GM23248 (cell line): ENCODE results near the gene CXCL9. TPM values are rescaled to one million over a fixed set of nuclear protein-coding genes. Genes with fewer than 3 reads are reported as not detected.

Source experiments
- DNase-seq: peaks from one replicate; pipeline ENCODE4 v3.0.0-alpha.2; 2015
- H2AFZ ChIP-seq: fragments of 200-600 bp; sonication (generic); 2 replicates; pipeline ENCODE4 v1.6.1; 2016; ENCODE audit warnings: antibody characterized with exemption
- H3F3A ChIP-seq: fragments of 200-600 bp; sonication (generic); 2 replicates; pipeline ENCODE4 v1.6.1; 2016; ENCODE audit warnings: mild to moderate bottlenecking, antibody characterized with exemption, mixed run types; ENCODE audit not compliant: insufficient read depth
- H3K27ac ChIP-seq: fragments of 200-600 bp; sonication (generic); 2 replicates; pipeline ENCODE4 v1.5.1; 2016; ENCODE audit warnings: mild to moderate bottlenecking
- H3K27me3 ChIP-seq: fragments of 200-600 bp; sonication (generic); replicated peaks from 2 replicates; pipeline ENCODE4 v1.6.1; 2016; ENCODE audit warnings: mild to moderate bottlenecking; ENCODE audit not compliant: insufficient read depth
- H3K36me3 ChIP-seq: fragments of 200-600 bp; sonication (generic); 2 replicates; pipeline ENCODE4 v1.6.1; 2016; ENCODE audit warnings: low read depth, mild to moderate bottlenecking
- H3K4me1 ChIP-seq: fragments of 200-600 bp; sonication (generic); 2 replicates; pipeline ENCODE4 v1.6.1; 2016; ENCODE audit warnings: mild to moderate bottlenecking; ENCODE audit not compliant: insufficient read depth
- H3K4me2 ChIP-seq: fragments of 200-600 bp; sonication (generic); one replicate; pipeline ENCODE4 v1.6.1; 2016; ENCODE audit warnings: mild to moderate bottlenecking; ENCODE audit not compliant: unreplicated experiment
- H3K4me3 ChIP-seq: fragments of 200-600 bp; sonication (generic); 2 replicates; pipeline ENCODE4 v1.5.1; 2016; ENCODE audit warnings: mild to moderate bottlenecking
- H3K79me2 ChIP-seq: fragments of 200-600 bp; sonication (generic); 2 replicates; pipeline ENCODE4 v1.6.1; 2016; ENCODE audit warnings: mild to moderate bottlenecking; ENCODE audit not compliant: insufficient read depth
- H3K9ac ChIP-seq: fragments of 200-600 bp; sonication (generic); 2 replicates; pipeline ENCODE4 v1.6.1; 2016; ENCODE audit warnings: mild to moderate bottlenecking
- H3K9me2 ChIP-seq: fragments of 200-600 bp; sonication (generic); 2 replicates; pipeline ENCODE4 v1.6.1; 2016; ENCODE audit warnings: mixed run types, mild to moderate bottlenecking, moderate library complexity; ENCODE audit not compliant: insufficient read depth
- H3K9me3 ChIP-seq: fragments of 200-600 bp; sonication (generic); one replicate; pipeline ENCODE4 v1.6.1; 2017; ENCODE audit warnings: low read depth
- H4K20me1 ChIP-seq: fragments of 200-600 bp; sonication (generic); 2 replicates; pipeline ENCODE4 v1.6.0; 2016; ENCODE audit not compliant: insufficient read depth
- EZH2 ChIP-seq: fragments of 200-600 bp; sonication (generic); IDR thresholded peaks from 2 replicates; pipeline ENCODE4 v1.6.1; 2018; ENCODE audit warnings: antibody characterized with exemption, mild to moderate bottlenecking; ENCODE audit not compliant: insufficient read depth, poor library complexity, severe bottlenecking
- EZH2phosphoT487 ChIP-seq: fragments of 200-600 bp; sonication (generic); IDR thresholded peaks from 2 replicates; pipeline ENCODE4 v1.6.1; 2018; ENCODE audit warnings: antibody characterized with exemption, moderate library complexity, mild to moderate bottlenecking, low read depth; ENCODE audit not compliant: insufficient read depth
- WGBS, 2 experiments: methylation state at CpG; one replicate each; pipeline ENCODE4 v1.1.6; 2015 to 2017; ENCODE audit warnings: low lambda C conversion rate in 2 of 2, low coverage in 1 of 2; ENCODE audit errors: missing lambda C conversion rate in 2 of 2; 5-methylcytosine and 5-hydroxymethylcytosine counted together
- in situ Hi-C: fragments of 300-500 bp; cut with MboI; formaldehyde crosslinking; loops from 2 replicates; pipeline ENCODE4 v1.15.0; 2020
- polyA plus RNA-seq: library from polyadenylated mRNA; unstranded; fragments of >200 nt; fragmentation: Nextera tagmentation; extraction: Ambion mirVana; gene quantifications from 2 replicates; pipeline ENCODE4 v1.2.1, GENCODE V29; 2016
- total RNA-seq: library from RNA; depleted of rRNA; stranded (reverse); fragments of >200 nt; shearing (Covaris generic); gene quantifications from 2 replicates; pipeline ENCODE4 v1.2.3, GENCODE V29; 2014

CXCL9 gene
- total and polyA plus RNA-seq, 2 experiments from 2014 or later: not detected

GRCh38 chr4:76035141-76035540 is 27.8 kb upstream of the CXCL9 start:
- no peaks in the 10 kb centered on the region for H3K4me1 ChIP-seq
- no peak for TF ChIP-seq EZH2phosphoT487
- no peak for TF ChIP-seq EZH2
- 0 out of 2 replicates have a peak, but pooled peaks cover 7% of the 10 kb centered on the region for H3K27me3 ChIP-seq
- no peak overlapping the region for H3K9ac ChIP-seq
- no peaks in the 10 kb centered on the region for H3F3A ChIP-seq
- no peak for DNase-seq
- H3K9me3 ChIP-seq: no peaks in the 10 kb centered on the region
- no peak overlapping the region for H3K27ac ChIP-seq
- H3K79me2 ChIP-seq: no peaks in the 10 kb centered on the region
- WGBS, 2 experiments: 6 to 8% methylated on average over 3 of the region's 3 CpGs
- H2AFZ ChIP-seq: no peak overlapping the region
- no peaks in the 10 kb centered on the region for H4K20me1 ChIP-seq
- no peaks in the 10 kb centered on the region for H3K9me2 ChIP-seq
- no peaks in the 10 kb centered on the region for H3K36me3 ChIP-seq
- H3K4me3 ChIP-seq: no peak overlapping the region
- no peak overlapping the region for H3K4me2 ChIP-seq
- in situ Hi-C loops: no loop called here

- Histone ChIP-seq H3K4me2 (no peak overlapping the region), H3K79me2 (no peaks in the 10 kb centered on the region), H3K4me3 (no peak overlapping the region), H3K9me2 (no peaks in the 10 kb centered on the region), H4K20me1 (no peaks in the 10 kb centered on the region), H3K9me3 (no peaks in the 10 kb centered on the region), H3K27me3 (peaks cover 32% of the 10 kb centered on the region), H3K9ac (no peak overlapping the region), H2AFZ (no peak overlapping the region), H3F3A (no peaks in the 10 kb centered on the region), H3K36me3 (no peaks in the 10 kb centered on the region), H3K4me1 (no peaks in the 10 kb centered on the region), H3K27ac (no peak overlapping the region)
- DNase-seq: no peak
- in situ Hi-C loops: no loop called here
- no peak for TF ChIP-seq EZH2phosphoT487
- TF ChIP-seq EZH2: no peak
- WGBS, 2 experiments: 20 to 24% methylated on average over 2 of the region's 2 CpGs
These were observed 22.0 kb upstream of the CXCL9 start for GRCh38 chr4:76029300-76029699.

GRCh38 chr4:76028350-76028765 is 21.0 kb upstream of the CXCL9 start:
- Histone ChIP-seq H3F3A (no peaks in the 10 kb centered on the region), H3K36me3 (no peaks in the 10 kb centered on the region), H3K9me3 (no peaks in the 10 kb centered on the region), H3K9me2 (no peaks in the 10 kb centered on the region), H2AFZ (no peak overlapping the region), H3K79me2 (no peaks in the 10 kb centered on the region), H3K27ac (no peak overlapping the region), H3K4me3 (no peak overlapping the region), H3K9ac (no peak overlapping the region), H3K4me1 (no peaks in the 10 kb centered on the region), H4K20me1 (no peaks in the 10 kb centered on the region), H3K27me3 (peaks cover 31% of the 10 kb centered on the region), H3K4me2 (no peak overlapping the region)
- no peak for TF ChIP-seq EZH2
- TF ChIP-seq EZH2phosphoT487: no peak
- in situ Hi-C loops: no loop called here
- DNase-seq: no peak
- 68 to 69% methylated on average over 6 of the region's 6 CpGs for WGBS, 2 experiments

DNA sequence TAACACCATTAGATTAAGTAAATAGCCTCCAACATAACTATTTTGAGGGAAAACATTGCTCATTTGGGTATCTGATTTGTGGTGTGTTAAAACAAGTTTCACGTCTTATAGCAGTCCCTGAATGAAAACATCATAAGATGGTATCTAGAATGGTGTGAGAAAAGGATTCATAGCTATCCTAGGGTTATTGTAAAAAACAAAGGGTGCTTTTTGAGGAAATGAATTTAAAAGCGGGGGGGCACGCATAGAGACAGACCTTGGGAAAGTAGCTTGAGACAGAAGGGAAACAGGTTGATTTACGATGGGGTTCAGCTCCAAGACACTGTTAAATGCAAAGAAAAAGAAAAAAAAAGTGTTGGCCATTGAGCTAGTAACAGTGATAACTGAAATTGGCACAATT is 16.8 kb upstream of the CXCL9 start:
- Histone ChIP-seq H3F3A (no peaks in the 10 kb centered on the region), H3K4me1 (no peaks in the 10 kb centered on the region), H3K79me2 (no peaks in the 10 kb centered on the region), H3K9ac (no peak overlapping the region), H3K9me3 (no peaks in the 10 kb centered on the region), H3K27me3 (peaks cover 21% of the 10 kb centered on the region), H3K9me2 (no peaks in the 10 kb centered on the region), H4K20me1 (no peaks in the 10 kb centered on the region), H3K4me2 (no peak overlapping the region), H3K4me3 (no peak overlapping the region), H3K36me3 (no peaks in the 10 kb centered on the region), H2AFZ (no peak overlapping the region), H3K27ac (no peak overlapping the region)
- WGBS, 2 experiments: 88 to 91% methylated on average over 4 of the region's 4 CpGs
- in situ Hi-C loops: no loop called here
- no peak for TF ChIP-seq EZH2
- TF ChIP-seq EZH2phosphoT487: no peak
- DNase-seq: no peak

DNA sequence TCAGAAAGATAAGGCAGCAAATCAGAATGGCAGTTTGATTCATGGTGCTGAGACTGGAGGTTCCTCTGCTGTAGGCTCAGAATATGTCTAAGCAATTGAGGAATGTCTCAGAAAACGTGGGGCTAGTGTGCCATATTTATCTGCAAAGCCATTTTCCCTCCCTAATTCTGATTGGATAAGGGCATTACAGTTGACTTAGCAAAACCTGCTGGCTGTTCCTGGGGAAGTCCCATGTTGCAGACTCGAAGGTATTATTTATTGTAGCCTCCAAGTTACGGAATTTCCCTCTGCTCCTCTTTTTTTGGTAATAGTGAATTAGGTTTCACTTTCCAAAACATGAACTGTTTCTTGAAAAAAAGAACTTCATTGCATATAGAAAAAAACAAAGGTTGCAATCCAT is 16.1 kb upstream of the CXCL9 start, which contains the start of gene CXCL10:
Gene CXCL10, minus strand, starts transcription at position 109 of the 400 bp plus-strand sequence. Its CDS starts 66 bp downstream, at position 43.
- no peak within 1 kb of the TSS for H3K4me3 ChIP-seq
- peaks cover 15% of the 10 kb centered on the region for H3K27me3 ChIP-seq
- TF ChIP-seq EZH2: no peak
- no peak for TF ChIP-seq EZH2phosphoT487
- H3F3A ChIP-seq: no peaks in the 10 kb centered on the region
- H4K20me1 ChIP-seq: no peaks in the 10 kb centered on the region
- in situ Hi-C loops: no loop called here
- H2AFZ ChIP-seq: no peak within 1 kb of the TSS
- no peak within 1 kb of the TSS for H3K4me2 ChIP-seq
- no peaks in the 10 kb centered on the region for H3K9me2 ChIP-seq
- no peaks in the 10 kb centered on the region for H3K4me1 ChIP-seq
- no peaks in the 10 kb centered on the region for H3K9me3 ChIP-seq
- no peaks in the 10 kb centered on the region for H3K79me2 ChIP-seq
- H3K36me3 ChIP-seq: no peaks in the 10 kb centered on the region
- no peak for DNase-seq
- no peak within 1 kb of the TSS for H3K27ac ChIP-seq
- WGBS, 2 experiments: 14 to 23% methylated on average over 3 of the region's 3 CpGs
- H3K9ac ChIP-seq: no peak within 1 kb of the TSS
